ENCODE results near the gene PALB2.

The PALB2 gene

DNA sequence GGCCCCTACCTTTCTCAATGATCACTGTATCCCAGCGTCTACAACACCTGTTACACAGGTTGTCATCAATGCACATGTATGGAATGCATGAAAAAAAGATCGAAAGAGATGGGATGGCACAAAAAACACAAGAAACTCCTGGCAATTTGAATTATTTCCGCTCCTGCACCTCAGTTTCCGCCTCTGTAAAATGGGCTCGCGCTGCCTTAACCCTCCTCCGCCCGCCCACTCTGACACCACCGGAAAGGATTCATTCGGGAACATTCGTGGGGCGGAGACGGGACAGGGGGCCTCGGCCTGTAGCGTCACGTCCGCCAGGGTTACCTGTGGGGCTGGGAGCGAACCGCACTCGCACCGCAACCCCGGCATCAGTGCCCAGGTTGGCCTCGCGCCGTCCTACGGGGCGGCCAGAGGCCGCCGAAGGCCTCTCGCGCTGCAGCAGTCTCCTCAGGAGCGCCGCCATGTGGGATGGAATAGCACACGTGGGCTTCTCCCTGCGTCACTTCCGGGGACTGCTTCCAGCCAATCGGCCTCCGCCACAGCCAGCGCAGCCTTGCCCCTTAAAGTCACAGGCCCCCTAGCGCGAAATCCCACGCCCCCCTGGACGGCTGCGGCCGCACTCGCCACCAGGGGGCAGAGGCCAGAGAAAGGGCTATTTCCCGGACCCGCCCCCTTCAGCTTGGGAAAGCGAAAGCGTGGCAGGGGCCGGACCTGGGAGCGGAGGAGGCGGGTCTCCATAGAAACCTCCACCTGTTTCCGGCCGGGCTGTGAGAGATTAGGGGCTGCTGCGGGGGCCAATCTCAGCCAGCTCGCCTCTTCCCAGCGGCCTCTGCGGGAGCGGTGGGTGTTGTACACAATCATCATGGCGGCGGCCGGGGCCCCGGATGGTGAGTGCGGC, 84.0 kb downstream of the PALB2 start, which contains the start of the genes EARS2 and UBFD1:
EARS2 (minus strand) TSS at position 470 of the 898 bp plus-strand sequence; CDS start at position 463, 7 bp downstream.
UBFD1 (plus strand) TSS at position 847 of the 898 bp plus-strand sequence; CDS start at position 863, 16 bp downstream.
- TF ChIP-seq, protein P1, sequence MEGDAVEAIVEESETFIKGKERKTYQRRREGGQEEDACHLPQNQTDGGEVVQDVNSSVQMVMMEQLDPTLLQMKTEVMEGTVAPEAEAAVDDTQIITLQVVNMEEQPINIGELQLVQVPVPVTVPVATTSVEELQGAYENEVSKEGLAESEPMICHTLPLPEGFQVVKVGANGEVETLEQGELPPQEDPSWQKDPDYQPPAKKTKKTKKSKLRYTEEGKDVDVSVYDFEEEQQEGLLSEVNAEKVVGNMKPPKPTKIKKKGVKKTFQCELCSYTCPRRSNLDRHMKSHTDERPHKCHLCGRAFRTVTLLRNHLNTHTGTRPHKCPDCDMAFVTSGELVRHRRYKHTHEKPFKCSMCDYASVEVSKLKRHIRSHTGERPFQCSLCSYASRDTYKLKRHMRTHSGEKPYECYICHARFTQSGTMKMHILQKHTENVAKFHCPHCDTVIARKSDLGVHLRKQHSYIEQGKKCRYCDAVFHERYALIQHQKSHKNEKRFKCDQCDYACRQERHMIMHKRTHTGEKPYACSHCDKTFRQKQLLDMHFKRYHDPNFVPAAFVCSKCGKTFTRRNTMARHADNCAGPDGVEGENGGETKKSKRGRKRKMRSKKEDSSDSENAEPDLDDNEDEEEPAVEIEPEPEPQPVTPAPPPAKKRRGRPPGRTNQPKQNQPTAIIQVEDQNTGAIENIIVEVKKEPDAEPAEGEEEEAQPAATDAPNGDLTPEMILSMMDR (IDR thresholded peaks at IDR 0.05), result peak; percentile 84
- DNase-seq, result peak; percentile 99
- peaks cover 3% of the 10 kb centered on the region for H3K9me3 Mint-ChIP-seq

DNA sequence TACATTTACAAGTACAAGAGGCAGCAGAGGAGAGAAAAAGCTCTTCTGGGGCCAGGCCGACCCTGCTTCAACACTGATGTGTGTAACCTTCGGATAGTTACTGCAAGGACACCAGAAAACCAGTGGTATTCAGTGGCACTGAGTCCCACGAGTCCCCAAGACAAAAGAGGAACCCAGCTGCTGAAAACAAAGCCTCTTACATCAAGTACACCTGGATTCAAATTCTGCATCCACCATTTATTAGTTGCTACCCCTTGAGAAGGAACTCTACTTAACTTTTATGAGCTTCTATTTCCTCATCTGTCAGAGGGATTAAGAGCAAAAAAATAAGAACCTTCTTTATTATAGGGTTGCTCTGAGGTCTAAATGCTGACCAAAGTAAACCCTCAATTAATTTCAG, 86.6 kb downstream of the PALB2 start:
- peaks cover 3% of the 10 kb centered on the region for H3K9me3 Mint-ChIP-seq
- H3K36me3 Mint-ChIP-seq (ENCODE audit: low read depth), result peaks cover 42% of the 10 kb centered on the region
- H3K4me1 Mint-ChIP-seq, result peaks cover 24% of the 10 kb centered on the region
- H3K27ac Mint-ChIP-seq, result no peak overlapping the region
- TF ChIP-seq, protein P1 (IDR thresholded peaks at IDR 0.05), result no peak
- no peaks in the 10 kb centered on the region for H3K27me3 Mint-ChIP-seq (ENCODE audit: low read depth, poor library complexity)
- no peak for DNase-seq
- H3K4me3 Mint-ChIP-seq, result no peak overlapping the region

More for the DNA sequence above, 84.0 kb downstream of the PALB2 start, which contains the start of the genes EARS2 and UBFD1:
- peak within 1 kb of the TSS; percentile 94 for H3K4me3 Mint-ChIP-seq
- H3K27ac Mint-ChIP-seq, result peak within 1 kb of the TSS; percentile 98
- H3K27me3 Mint-ChIP-seq (ENCODE audit: low read depth, poor library complexity), result no peaks in the 10 kb centered on the region
- H3K36me3 Mint-ChIP-seq (ENCODE audit: low read depth), result peaks cover 33% of the 10 kb centered on the region
- peaks cover 32% of the 10 kb centered on the region for H3K4me1 Mint-ChIP-seq
